T-helper 2 cell (primary cell): ENCODE results near the gene SNX25.
A peak's percentile ranks its signal among the peaks of the same experiment; 100 is the strongest.
"Not testable (repeated sequence)": the region's sequence is repeated elsewhere in the genome, so short reads cannot be mapped to it uniquely, and the experiment has no call there.

ENCODE experiments used
- DNase-seq, 5 experiments: peaks; one replicate each; pipeline versions ENCODE4 v3.0.0 to v3.0.0-alpha.2; 2012 to 2022

SNX25 gene

DNA sequence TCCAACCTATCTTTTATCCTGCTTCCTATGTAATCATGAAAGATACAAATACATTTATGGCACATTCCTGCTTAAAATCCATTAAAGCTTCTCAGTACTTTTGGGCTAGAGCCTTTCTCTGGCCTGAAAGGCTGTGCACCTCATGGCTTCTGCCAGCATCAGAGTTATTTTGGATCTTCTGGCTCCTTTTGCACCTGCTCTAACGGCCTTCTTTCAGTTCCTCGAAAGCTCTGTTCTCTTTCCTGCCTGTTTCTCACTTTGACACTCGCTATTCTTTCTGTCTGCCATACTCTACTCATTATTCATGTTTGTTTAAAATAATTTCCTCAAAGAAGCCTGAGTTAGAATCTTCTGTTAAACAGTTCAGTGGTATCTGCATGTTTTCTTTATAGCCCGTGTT lies 100.4 kb downstream of the SNX25 start:
- peak in 1 of 5 experiments; percentile 24 for DNase-seq

DNA sequence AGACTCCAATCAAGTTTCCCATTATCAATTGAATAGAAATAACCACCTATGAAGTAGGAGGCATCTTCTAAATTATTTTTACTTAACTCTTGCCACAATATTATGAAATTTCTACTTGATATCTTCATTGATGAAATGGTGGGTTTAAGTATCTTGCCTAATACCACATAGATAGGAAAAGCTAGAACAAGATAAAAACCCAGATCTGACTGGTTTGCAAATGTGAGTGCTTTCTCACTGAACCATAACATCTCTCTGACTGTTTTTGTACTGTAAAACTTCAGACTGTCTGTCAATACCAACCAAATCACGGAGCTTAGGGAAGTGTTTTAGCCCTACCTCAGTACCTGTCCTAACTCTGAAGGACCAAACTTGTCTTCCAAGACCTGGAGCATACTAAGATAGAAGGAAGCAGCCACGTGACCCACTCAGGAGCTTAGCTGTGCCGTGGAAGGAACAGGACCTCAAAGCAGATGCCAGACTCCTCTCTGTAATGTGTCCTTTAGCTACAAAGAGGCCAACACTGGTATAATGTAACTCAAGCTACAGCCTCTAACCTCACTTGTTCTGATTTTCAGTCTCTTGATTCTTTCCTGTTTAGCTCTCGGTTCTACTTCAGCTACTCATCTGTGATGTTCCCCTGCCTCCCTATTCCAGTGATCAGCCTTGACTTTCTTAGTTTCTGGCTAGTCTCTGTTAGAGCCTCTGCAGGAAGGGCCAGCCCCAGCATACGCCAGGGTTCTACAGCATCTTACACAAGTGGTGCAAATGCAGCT lies 101.9 kb downstream of the SNX25 start:
- DNase-seq: peak in 1 of 5 experiments; percentile 27

DNA sequence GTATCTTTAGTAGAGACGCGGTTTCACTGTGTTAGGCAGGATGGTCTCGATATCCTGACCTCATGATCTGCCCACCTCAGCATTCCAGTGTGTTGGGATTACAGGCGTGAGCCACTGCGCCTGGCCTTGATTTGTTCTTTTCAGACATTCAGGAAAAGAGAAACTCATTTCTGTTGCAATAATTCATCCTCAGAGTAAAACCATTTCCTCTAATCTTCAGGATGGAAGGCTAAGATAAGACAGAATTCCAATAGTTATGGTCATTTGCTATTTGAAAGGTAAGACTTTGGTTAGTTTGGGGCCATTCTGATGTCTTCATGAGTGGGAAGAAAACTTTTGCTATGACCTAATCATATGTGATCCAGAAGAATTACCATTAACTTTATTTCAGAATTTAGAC lies 103.3 kb downstream of the SNX25 start:
- no peak for DNase-seq

DNA sequence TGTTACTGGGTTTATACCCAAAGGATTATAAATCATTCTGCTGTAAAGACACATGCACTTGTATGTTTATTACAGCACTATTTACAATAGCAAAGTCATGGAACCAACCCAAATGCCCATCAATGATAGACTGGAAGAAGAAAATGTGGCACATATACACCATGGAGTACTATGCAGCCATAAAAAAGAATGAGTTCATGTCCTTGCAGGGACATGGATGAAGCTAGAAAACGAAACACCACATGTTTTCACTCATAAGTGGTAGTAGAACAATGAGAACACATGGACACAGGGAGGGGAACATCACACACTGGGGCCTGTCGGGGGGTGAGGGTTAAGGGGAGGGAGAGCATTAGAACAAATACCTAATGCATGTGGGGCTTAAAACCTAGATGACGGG lies 108.1 kb downstream of the SNX25 start:
- not testable (repeated sequence) for DNase-seq

DNA sequence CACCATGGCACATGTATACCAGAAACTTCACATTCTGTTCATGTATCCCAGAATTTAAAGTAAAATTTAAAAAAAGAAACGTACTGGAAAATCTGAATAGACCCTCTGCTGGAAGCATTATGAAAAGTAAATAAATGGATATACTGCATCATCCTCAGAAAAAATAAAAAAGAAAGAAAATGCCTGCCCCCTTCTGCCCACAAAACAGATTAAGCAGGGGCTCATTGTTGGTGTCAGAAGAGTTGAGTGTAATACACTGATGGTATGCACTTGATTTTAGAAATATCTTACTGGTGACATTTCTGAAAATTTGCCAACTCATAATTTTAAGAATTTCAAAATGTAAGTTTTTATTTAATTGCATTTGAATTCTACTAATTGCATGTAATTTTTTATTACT lies 108.5 kb downstream of the SNX25 start:
- no peak for DNase-seq

DNA sequence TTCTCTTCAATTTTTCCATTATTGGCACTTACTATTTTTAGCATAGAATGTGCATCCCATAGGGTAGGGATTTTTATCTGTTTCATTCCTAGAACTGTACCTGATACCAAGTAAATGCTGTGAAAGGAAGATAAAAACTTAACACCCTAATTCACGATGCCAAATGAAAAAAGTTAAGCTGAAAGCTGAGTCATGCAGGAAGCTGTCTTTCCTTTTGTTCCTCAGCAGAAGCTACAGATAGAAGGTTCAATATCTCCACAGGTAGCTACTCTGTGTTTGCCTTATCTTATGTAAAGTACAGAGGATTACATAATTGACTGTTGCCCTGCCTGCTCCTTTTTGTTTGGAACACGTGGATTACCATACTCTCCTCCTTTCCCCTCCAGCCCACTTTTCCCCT lies 109.3 kb downstream of the SNX25 start:
- DNase-seq: peak in 1 of 5 experiments; percentile 53

DNA sequence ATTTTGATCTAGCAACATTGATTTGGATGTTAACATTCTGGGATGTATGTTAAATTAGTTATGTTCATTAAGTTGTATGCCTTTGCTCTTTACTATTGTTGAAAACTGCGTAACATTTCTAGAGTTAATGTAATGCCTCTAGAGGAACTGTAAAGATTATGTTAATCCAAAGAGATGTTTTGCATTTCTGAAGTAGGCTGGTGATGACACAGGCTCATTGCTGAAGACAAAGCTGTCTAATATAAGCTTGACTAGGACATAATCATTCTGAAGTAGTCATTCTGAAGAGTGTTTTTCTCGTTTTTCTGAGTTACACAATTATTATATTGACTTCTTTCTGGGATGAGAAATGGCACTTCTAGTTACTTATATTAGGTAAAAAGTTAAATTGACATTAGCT lies 113.4 kb downstream of the SNX25 start:
- no peak for DNase-seq

DNA sequence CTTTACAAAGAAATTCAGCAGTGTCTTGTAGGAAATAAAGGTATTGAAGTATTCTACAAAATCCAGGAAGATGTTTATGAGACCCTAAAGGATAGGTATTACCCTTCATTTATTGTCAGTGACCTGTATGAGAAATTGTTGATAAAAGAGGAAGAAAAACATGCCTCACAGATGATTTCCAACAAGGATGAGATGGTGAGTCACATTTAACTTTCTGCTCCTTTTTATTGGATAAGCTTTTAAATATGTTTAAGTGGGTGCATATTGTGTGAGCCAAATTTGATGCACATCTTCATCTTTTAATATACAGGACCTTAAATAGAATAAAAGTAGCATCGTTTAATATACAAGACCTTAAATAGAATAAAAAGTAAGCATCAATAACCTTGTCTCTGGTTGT lies 114.2 kb downstream of the SNX25 start:
- no peak for DNase-seq

DNA sequence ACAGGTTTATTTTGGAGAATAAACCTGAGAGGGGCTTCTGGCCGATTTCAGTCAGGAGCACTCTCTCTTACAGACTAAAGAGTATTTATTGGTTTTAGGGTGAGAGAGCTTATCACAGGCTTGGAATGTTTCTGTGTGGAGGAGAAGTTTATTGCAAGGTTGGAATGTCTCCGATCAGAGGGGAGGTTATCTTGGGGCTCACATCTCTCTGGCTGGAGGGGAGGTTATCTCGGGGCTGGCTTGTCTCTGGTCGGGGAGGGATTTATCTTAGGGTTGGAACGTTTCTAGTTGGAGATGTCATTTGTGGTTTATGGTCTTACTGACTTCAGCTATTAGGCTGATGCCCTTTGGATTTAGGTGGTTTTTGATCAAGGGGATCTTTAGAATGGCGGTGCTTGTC lies 115.0 kb downstream of the SNX25 start:
- DNase-seq: not testable (repeated sequence)

DNA sequence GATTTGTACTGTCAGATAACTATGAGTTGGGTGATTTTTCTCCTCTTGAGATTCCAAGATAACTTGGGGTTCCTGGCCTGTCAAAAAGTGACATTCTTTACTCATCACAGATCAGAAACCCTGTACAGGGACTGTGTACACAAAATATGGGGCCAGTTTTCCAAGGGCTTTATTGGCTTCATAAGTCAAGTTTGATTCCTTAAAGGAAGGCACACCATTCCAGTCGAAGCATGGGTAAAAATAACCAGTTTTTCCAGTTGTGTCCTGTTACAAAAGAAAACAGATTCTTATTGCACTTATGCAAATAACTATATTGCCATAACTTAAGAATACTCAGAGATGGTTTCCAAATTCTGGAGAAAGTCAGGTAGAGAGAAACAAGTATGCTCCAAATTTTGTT lies 116.3 kb downstream of the SNX25 start:
- not testable (repeated sequence) for DNase-seq

DNA sequence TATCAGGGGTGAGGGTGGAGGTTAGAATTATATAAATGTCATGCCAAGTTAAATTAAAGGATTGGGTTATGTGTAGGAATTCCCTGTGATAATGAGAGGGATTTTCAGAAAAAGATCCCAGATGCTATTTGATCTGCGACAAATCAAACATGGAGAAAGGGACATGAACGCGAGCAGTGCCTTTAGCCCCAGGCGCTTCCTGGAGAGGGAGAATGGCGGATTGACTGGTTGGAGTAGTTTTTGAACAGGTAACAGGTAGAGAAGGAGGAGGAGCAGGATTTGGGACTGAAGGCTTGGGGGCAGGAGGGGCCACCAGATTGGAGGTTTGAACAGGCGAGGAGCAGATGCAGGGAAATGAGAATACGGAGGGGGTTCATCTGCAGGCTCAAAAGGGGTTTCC lies 119.2 kb downstream of the SNX25 start:
- no peak for DNase-seq

DNA sequence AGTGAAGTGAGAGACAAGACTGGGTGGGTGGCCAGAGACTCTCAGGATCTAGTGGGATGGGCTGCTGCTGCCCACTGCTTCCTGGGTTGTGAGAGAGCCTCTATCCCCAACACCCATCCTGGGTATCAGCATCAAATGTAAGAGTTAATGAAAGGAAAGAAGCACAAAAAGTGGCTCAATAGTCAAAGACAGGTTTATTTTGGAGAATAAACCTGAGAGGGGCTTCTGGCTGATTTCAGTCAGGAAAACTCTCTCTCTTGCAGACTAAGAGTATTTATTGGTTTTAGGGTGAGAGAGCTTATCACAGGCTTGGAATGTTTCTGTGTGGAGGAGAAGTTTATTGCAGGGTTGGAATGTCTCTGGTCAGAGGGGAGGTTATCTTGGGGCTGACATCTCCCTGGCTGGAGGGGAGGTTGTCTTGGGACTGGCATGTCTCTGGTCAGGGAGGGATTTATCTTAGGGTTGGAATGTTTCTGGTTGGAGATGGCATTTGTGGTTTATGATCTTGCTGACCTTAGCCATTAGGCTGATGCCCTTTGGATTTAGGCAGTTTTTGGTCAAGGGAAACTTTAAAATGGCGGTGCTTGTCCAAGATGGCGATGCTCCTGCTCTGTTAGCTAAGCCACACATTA lies 120.6 kb downstream of the SNX25 start:
- not testable (repeated sequence) for DNase-seq

DNA sequence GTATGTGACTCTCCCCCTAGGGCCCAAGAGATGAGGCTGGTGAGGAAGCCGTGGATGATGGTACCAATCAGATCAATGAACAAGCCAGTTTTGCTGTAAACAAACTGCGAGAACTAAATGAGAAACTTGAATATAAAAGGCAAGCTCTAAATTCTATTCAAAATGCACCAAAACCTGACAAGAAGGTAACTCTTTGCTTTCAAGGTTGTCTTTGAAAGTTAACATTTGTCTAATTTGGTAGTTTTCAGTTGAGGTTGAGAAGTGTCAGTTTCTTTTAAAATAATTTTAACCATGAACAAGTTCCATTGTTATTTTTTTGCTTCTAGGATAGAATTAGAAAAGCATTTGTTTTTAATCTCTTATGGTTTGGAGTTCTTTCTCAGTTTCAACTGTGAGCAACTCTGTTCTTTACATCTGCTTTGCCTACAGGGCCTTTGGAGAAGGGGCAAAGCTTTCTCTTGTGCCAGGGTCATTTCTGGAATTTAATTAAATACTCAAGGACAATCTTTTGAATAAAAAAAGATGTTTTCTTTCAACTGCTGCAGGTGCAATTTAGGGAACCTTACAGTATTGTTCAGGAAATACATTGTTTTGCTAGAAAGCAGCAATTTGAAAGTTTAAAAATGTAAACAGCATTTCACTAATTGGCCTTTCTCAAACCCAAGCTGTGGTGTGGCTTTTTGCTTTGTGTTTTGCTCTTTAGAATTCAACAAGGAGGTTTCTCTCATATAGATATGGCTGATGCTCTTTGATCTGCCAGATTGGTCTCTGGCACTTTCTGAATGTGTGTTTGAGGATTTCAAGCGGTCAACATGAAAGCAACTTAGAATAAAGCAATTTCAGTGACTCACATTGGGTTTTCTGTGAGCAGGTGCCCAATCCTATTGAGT lies 123.4 kb downstream of the SNX25 start:
- DNase-seq: peak in 1 of 5 experiments; percentile 69

DNA sequence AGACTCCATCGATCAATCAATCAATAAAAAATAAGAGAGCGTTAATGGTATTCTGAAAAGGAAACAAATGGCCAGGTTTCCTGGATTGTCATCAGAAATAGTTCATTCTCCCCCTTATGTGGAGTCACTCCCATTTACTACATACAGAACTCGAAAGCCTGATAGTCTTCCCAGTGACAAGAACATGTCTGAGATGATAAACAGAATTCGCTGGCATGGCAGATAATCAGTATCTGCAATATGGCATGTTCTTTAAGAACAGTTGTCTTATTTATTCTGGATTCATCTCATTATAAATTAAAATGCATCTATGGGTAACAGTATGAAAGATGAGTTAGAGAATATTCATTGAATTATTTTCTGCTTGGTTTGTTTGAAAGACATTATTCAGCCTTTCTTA lies 124.9 kb downstream of the SNX25 start:
- no peak for DNase-seq

DNA sequence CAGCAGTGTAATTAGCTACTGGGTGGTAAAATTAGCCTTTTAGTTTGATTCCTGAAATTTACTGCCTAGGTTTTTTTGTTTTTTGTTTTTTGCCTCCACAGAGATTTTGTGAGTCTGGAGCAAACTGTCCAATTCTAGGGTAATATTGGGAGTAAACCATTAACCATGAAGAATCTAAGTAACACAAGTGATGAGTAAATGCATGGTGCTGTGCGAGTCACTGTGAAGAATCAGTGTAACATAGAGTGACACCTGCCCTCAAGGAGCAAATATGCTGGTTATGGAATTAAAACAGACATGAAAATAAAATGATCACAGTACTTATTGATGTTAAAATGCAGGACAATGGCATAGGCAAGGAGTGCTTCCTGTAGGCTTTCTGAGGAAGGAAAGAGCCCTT lies 126.2 kb downstream of the SNX25 start:
- DNase-seq: no peak

DNA sequence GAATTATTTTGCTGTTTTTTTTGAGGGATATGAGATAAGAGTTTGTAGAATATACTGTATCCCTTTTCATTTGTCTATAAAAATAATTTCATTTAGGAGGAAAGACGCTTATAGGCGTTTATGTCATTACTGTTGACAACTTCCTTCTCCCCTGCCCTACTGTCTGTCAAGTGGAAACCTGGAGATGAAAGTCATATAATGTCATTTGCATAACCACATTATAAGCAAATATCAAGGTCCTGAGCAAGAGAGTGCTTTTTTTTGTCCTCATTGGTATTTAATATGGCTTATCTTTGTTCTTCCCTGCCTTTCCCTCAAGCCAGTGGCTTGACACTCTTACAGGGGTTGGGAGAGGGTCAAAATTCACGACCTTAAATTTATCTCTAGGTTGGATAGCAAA lies 130.5 kb downstream of the SNX25 start:
- no peak for DNase-seq

DNA sequence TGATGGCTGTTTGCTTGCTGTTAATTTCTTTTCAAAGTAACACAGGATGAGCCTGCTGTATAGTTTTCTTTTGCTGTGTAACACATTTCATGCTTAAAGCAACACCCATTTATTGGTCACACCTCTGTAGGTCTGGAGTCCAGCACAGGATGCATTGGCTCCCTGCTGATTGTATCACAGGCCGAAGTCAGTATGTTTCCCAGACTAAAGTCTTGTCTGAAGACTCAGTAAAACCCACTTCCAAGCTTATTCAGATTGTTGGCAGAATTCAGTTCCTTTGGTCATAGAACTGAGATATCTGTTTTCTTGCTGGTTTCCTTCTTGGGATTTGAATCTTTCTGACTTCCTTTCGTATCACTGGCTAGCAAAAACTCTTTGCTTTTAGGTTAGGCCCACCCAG lies 132.0 kb downstream of the SNX25 start:
- no peak for DNase-seq

DNA sequence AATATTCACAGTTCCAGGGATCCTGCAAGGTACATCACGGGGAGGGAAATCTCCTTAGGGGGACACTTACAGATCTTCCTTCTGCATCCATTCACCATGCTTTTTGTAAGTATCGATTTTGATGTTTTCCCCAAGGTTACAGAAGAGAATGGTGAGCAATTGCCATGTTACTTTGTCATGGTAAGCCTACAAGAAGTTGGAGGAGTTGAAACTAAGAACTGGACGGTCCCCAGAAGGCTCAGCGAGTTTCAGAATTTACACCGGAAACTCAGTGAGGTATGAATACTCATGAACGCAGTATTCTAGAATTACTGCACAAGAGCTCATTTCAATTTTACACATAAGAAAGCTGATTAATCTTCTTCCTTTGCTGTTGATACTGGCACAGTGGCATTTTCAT lies 132.4 kb downstream of the SNX25 start:
- DNase-seq: peak in 1 of 5 experiments; percentile 50

DNA sequence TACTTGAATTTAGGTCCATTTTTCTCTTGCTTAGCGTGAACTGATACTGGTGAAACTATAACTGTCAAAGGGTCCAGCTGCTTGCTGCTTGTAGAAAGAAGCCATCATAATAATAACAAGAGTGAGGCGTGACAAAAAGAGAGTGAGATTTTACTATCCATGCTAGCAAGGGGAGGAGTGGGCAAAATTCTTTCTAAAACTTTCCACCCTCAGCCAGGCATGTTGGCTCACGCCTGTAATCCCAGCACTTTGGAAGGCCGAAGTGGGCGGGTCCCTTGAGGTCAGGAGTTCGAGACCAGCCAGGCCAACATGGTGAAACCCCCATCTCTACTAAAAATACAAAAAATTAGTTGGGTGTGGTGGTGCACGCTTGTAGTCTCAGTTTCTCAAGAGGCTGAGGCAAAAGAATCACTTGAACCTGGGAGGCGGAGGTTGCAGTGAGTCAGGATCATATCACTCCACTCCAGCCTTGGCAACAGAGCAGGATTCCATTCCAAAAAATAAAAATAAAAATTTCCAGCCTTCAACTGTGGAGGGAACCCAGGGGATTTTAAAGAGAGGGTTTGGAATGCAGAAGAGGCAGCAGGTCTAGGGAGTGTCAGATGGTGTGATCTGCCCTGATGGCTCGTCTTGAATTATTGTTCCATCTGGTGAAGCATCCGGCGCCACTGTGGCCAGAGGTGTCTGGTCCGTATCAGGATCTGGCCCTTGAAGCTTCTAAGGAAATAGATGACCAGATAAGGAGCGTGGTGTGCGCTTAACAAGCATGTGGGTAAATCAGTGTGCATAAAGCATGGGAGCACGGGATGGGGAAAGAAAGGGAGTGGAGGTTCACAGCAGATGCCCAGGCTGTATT lies 134.6 kb downstream of the SNX25 start:
- DNase-seq: no peak

DNA sequence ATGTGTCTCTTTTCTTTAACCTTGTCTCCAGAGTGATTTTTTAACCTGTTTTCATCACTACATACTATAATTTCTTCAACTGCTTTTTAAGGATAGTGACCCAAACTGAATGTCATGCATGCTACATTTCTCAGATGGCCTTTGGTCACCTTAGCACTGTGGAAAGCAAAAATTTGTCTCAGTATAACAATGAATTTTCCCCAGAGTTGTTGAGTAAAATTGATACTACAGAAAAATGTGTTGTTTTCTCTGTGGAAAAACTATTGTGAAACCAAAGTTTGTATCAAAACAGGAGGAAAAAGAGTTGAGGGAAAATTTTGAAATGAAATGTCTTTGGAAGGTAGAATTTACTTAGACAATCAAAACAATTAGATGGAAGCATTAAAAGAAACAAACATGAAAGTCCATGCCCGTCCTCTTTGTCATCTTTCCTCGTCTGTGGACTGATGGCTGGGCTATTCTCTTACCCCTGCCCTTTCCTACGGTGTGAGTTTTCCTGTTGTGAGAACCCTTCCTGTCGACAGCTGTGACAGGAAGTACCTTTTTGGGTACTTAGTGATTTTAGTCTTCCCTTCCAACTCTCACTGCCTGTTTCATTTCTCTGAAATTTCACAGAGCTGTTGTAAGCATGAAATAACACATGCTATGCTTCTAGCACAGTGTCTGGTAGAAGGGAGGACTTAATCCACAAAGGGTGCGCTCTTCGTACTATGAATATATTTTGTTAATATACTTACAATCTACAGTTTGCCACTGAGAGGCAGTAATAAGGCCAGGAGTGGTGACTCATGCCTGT lies 135.5 kb downstream of the SNX25 start:
- peak in 1 of 5 experiments; percentile 41 for DNase-seq

DNA sequence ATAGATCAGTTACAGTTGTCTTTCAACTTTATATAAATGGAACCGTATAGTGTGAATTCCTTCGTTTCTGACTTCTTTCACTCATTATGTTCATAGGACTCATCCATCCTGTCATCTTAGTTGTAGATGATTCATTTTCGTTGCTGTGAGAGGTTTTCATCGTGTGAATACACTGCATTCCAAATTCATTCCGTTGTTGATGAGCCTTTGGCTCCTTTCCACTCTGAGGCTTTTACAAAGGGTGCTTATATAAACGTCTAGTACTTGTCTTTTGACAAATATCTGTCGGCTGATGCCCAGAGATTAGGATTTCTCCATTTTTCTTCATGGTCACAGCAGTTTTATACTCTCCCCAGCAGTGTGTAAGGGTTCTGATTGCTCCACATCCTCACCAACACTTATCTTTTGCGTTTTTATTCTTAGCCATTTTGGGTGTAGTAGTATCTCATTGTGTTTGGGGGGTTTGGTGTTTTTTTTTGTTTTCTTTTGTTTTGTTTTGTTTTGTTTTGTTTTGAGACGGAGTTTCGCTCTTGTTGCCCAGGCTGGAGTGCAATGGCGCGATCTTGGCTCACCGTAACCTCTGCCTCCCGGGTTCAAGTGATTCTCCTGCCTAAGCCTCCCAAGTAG lies 137.7 kb downstream of the SNX25 start:
- DNase-seq: no peak
